GM12891 (cell line): ENCODE results near the gene MMP14.
"Not testable (repeated sequence)": the region's sequence is repeated elsewhere in the genome, so short reads cannot be mapped to it uniquely, and the experiment has no call there.

ENCODE experiments used
- DNase-seq: peaks from one replicate; pipeline ENCODE4 v3.0.0; 2011; ENCODE audit warnings: low spot score; ENCODE audit not compliant: insufficient read length
- FAIRE-seq: peaks from 2 replicates; lab custom pipeline; 2011; peaks lifted over from hg19 to GRCh38; lab: Jason Lieb, UNC
- PAX5 ChIP-seq: IDR thresholded peaks from 2 replicates; pipeline ENCODE4 v1.6.1; 2011; ENCODE audit warnings: low read length, moderate library complexity, mild to moderate bottlenecking; ENCODE audit not compliant: insufficient read depth, severe bottlenecking
- POLR2A ChIP-seq: IDR thresholded peaks from 2 replicates; pipeline ENCODE4 v1.6.1; 2011; ENCODE audit warnings: low read depth, low read length, control low read depth
- POLR2AphosphoS5 ChIP-seq: IDR thresholded peaks from 2 replicates; pipeline ENCODE4 v1.6.1; 2011; ENCODE audit warnings: low read depth, low read length, control low read depth
- POU2F2 ChIP-seq: IDR thresholded peaks from 2 replicates; pipeline ENCODE4 v1.6.1; 2011; ENCODE audit warnings: low read depth, mild to moderate bottlenecking, control low read depth, low read length, moderate library complexity
- SPI1 ChIP-seq: IDR thresholded peaks from 2 replicates; pipeline ENCODE4 v1.6.1; 2011; ENCODE audit warnings: low read depth, low read length, control low read depth
- TAF1 ChIP-seq: IDR thresholded peaks from 2 replicates; pipeline ENCODE4 v1.6.1; 2011; ENCODE audit warnings: low read depth, low read length, control low read depth

Gene MMP14

GRCh38 chr14:22800346-22800745 is 36.0 kb upstream of the MMP14 start:
- DNase-seq = no peak
- TF ChIP-seq POLR2A = no peak
- no peak for TF ChIP-seq SPI1
- TF ChIP-seq PAX5 = no peak
- TF ChIP-seq POU2F2 = no peak
- no peak for TF ChIP-seq POLR2AphosphoS5
- FAIRE-seq = no peak

GRCh38 chr14:22801716-22802115 is 34.7 kb upstream of the MMP14 start:
- DNase-seq = no peak
- no peak for FAIRE-seq
- no peak for TF ChIP-seq TAF1
- TF ChIP-seq POLR2A = no peak
- no peak for TF ChIP-seq POLR2AphosphoS5
- TF ChIP-seq POU2F2 = no peak
- no peak for TF ChIP-seq PAX5
- no peak for TF ChIP-seq SPI1

GRCh38 chr14:22802860-22803686 is 33.3 kb upstream of the MMP14 start:
- DNase-seq (no peak), FAIRE-seq (no peak)
- TF ChIP-seq PAX5 = peak; percentile 78
- no peak for TF ChIP-seq POLR2AphosphoS5
- TF ChIP-seq SPI1 = peak; percentile 91
- no peak for TF ChIP-seq POLR2A

- DNase-seq = no peak
- TF ChIP-seq PAX5 (no peak), POLR2AphosphoS5 (no peak), POLR2A (peak; percentile 60; the same call in 1 of the 2 replicates), POU2F2 (0 out of 2 replicates have a peak, but pooled peaks have one; percentile 59), TAF1 (no peak)
- FAIRE-seq = peak; percentile 94
Measured at GRCh38 chr14:22803687-22803974, 32.8 kb upstream of the MMP14 start.

- FAIRE-seq, DNase-seq: not testable (repeated sequence)
Measured at GRCh38 chr14:22805235-22805634, 31.1 kb upstream of the MMP14 start.

- DNase-seq = no peak
- TF ChIP-seq POLR2A (no peak), TAF1 (no peak), PAX5 (no peak), POLR2AphosphoS5 (no peak), SPI1 (no peak), POU2F2 (no peak)
- no peak for FAIRE-seq
Measured at GRCh38 chr14:22807432-22808087, 28.8 kb upstream of the MMP14 start.

- TF ChIP-seq SPI1 (no peak), POLR2AphosphoS5 (no peak), POLR2A (no peak), PAX5 (no peak), POU2F2 (no peak), TAF1 (no peak)
- DNase-seq = no peak
- peak; percentile 45 for FAIRE-seq
Measured at GRCh38 chr14:22808388-22809209, 27.8 kb upstream of the MMP14 start.

- TF ChIP-seq PAX5 = no peak
- TF ChIP-seq SPI1 = no peak
- no peak for TF ChIP-seq POU2F2
- TF ChIP-seq POLR2A = no peak
- TF ChIP-seq POLR2AphosphoS5 = no peak
- no peak for TF ChIP-seq TAF1
- FAIRE-seq (no peak), DNase-seq (no peak)
Measured at GRCh38 chr14:22811722-22812121, 24.7 kb upstream of the MMP14 start.

- FAIRE-seq (peak; percentile 31), DNase-seq (no peak)
- no peak for TF ChIP-seq POU2F2
Measured at GRCh38 chr14:22812744-22813143, 23.6 kb upstream of the MMP14 start.

- DNase-seq (no peak), FAIRE-seq (no peak)
- no peak for TF ChIP-seq SPI1
- TF ChIP-seq TAF1 = no peak
- TF ChIP-seq PAX5 = no peak
- TF ChIP-seq POLR2AphosphoS5 = no peak
- no peak for TF ChIP-seq POU2F2
- TF ChIP-seq POLR2A = no peak
Measured at GRCh38 chr14:22813145-22813544, 23.2 kb upstream of the MMP14 start.
